Mesenteric fat pad (tissue), 1 donor: ENCODE data around the gene MCM3. TPM values are rescaled to one million over a fixed set of nuclear protein-coding genes. Genes with fewer than 3 reads are reported as not detected.

Source experiments
- total RNA-seq: library from RNA; stranded (reverse); fragmentation: NEBNext Ultra II Directional; extraction: Animal tissue kit (Norgen Biotek cat#: 25700); gene quantifications from one replicate; pipeline ENCODE4 v1.2.1, GENCODE V29; 2021
- donor health status: DM: yes; HTN: yes; CAD: no.

The MCM3 gene
- total RNA-seq, 1 donor from 2014 or later = 22.2 TPM

Other genes with a start within 250 kb of the MCM3 start
- not detected for gene PKHD1, start 197.1 kb downstream of the MCM3 start, total RNA-seq
- gene IL17A, start 98.4 kb downstream of the MCM3 start, total RNA-seq = not detected
- not detected for gene IL17F, start 40.2 kb downstream of the MCM3 start, total RNA-seq
- gene PAQR8, start 77.4 kb upstream of the MCM3 start, total RNA-seq = 3.9 TPM
- 10.4 TPM for gene EFHC1, start 135.6 kb upstream of the MCM3 start, total RNA-seq